IMR-90 (cell line): Measurements from ENCODE around the gene ATP2B2.

Source experiments
- CEBPB ChIP-seq: IDR thresholded peaks from 2 replicates; pipeline ENCODE4 v1.6.1; 2012; ENCODE audit warnings: low read depth, low read length, improper control_type of control experiment
- POLR2A ChIP-seq: IDR thresholded peaks from 2 replicates; pipeline ENCODE4 v1.6.1; 2012; ENCODE audit warnings: mild to moderate bottlenecking, low read depth, low read length
- TF ChIP-seq, protein P1 (sequence below): fragments of 150-350 bp; IDR thresholded peaks from 2 replicates; pipeline ENCODE4 v1.6.1; 2017; ENCODE audit warnings: mild to moderate bottlenecking, antibody characterized with exemption, low read length, low read depth

DNA sequence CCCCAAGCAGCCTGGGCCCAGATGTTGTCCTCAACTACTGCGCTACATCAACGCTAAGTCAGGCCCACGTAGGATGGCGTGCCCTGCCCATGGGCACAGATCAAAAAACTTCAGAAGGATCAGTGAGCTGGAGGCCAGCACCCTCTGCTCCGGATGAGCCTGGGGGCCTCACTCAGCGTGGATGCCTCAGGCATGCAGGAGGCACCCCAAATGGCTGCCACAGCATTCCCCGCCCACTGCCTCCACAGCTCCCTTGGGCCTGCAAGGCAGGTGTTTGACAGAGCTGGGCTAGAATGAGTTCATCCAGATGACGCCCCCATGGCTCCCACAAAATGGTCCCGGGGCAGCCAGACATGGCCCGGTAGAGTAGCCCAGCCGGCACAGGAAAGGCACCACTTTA lies 7.1 kb downstream of the ATP2B2 start:
- TF ChIP-seq POLR2A (no peak), CEBPB (no peak)
- TF ChIP-seq, protein P1, sequence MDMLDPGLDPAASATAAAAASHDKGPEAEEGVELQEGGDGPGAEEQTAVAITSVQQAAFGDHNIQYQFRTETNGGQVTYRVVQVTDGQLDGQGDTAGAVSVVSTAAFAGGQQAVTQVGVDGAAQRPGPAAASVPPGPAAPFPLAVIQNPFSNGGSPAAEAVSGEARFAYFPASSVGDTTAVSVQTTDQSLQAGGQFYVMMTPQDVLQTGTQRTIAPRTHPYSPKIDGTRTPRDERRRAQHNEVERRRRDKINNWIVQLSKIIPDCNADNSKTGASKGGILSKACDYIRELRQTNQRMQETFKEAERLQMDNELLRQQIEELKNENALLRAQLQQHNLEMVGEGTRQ = no peak
